Astrocyte (in vitro differentiated cells and primary cell): ENCODE measurements around the gene ROR2.

Experiments
- CTCF ChIP-seq: IDR thresholded peaks from 2 replicates; pipeline ENCODE4 v1.5.1; 2011; ENCODE audit warnings: low read depth, mild to moderate bottlenecking, inconsistent platforms, low read length, moderate library complexity; ENCODE audit not compliant: insufficient read depth
- EZH2 ChIP-seq: IDR thresholded peaks from 2 replicates; pipeline ENCODE4 v1.6.1; 2012; ENCODE audit warnings: mild to moderate bottlenecking, low read length, inconsistent platforms; ENCODE audit not compliant: insufficient read depth

GRCh38 chr9:91843093-91843492 is 106.9 kb downstream of the ROR2 start:
- no peak for TF ChIP-seq EZH2
- no peak for TF ChIP-seq CTCF
